HEK293 (cell line): ENCODE results near the gene RAB3IP.
"Not testable (repeated sequence)": the region's sequence is repeated elsewhere in the genome, so short reads cannot be mapped to it uniquely, and the experiment has no call there.

Source experiments
- CTCF ChIA-PET: fragments of 350-600 bp; formaldehyde crosslinking; extraction: SDS; loops from one replicate; lab custom pipeline; 2021; ENCODE audit warnings: antibody characterized with exemption; lab: Yijun Ruan, JAX
- POLR2A ChIA-PET: fragments of 300-600 bp; formaldehyde crosslinking; extraction: SDS; loops from one replicate; lab custom pipeline; 2020; ENCODE audit warnings: antibody characterized with exemption, inconsistent platforms; lab: Yijun Ruan, JAX
- H3K27ac ChIP-seq: fragments of 200-500 bp; sonication (Bioruptor generic); 2 replicates; pipeline ENCODE4 v1.5.1; 2014; ENCODE audit warnings: low read depth, low read length, control low read depth, inconsistent platforms; ENCODE audit errors: extremely low read depth
- H3K36me3 ChIP-seq, 2 experiments: fragments of 200-500 bp in 1 of 2; sonication (Bioruptor generic) in 1 of 2; 1 replicate in 1 of 2; 2 replicates in 1 of 2; pipeline ENCODE4 v1.5.1; 2014 to 2017; ENCODE audit warnings: inconsistent platforms in 2 of 2, low read length in 2 of 2; ENCODE audit not compliant: control insufficient read depth in 2 of 2, insufficient read depth in 1 of 2
- H3K4me1 ChIP-seq: fragments of 200-500 bp; sonication (Bioruptor generic); 2 replicates; pipeline ENCODE4 v1.5.1; 2014; ENCODE audit warnings: mild to moderate bottlenecking, low read length, inconsistent platforms; ENCODE audit not compliant: control insufficient read depth, insufficient read depth
- H3K4me3 ChIP-seq: 2 replicates; pipeline ENCODE4 v1.5.1; 2011; ENCODE audit warnings: low read depth, mild to moderate bottlenecking, control low read depth, low read length, moderate library complexity
- H3K9me3 ChIP-seq: fragments of 200-500 bp; sonication (Bioruptor generic); 2 replicates; pipeline ENCODE4 v1.5.1; 2014; ENCODE audit warnings: low read depth, low read length, inconsistent platforms; ENCODE audit not compliant: control insufficient read depth, insufficient read depth
- GLI2 ChIP-seq: fragments of 450-650 bp; formaldehyde crosslinking; IDR thresholded peaks from 2 replicates; pipeline ENCODE4; 2017; ENCODE audit warnings: missing biosample characterization, missing genetic modification characterization, low read depth, borderline replicate concordance
- KLF16 ChIP-seq: fragments of 450-650 bp; formaldehyde crosslinking; IDR thresholded peaks from 2 replicates; pipeline ENCODE4 v1.5.1; 2017; ENCODE audit warnings: missing biosample characterization, missing genetic modification characterization
- KLF9 ChIP-seq: fragments of 450-650 bp; formaldehyde crosslinking; IDR thresholded peaks from 2 replicates; pipeline ENCODE4 v1.5.1; 2016; ENCODE audit warnings: missing biosample characterization, missing genetic modification characterization, low read depth
- YY1 ChIP-seq: fragments of 450-650 bp; formaldehyde crosslinking; IDR thresholded peaks from 2 replicates; pipeline ENCODE4 v1.5.1; 2018; ENCODE audit warnings: missing biosample characterization, missing genetic modification characterization
- ZFP3 ChIP-seq: fragments of 450-650 bp; formaldehyde crosslinking; IDR thresholded peaks from 2 replicates; pipeline ENCODE4 v1.5.1; 2016; ENCODE audit warnings: low read depth, missing biosample characterization, missing genetic modification characterization
- ZNF121 ChIP-seq: fragments of 450-650 bp; formaldehyde crosslinking; IDR thresholded peaks from 2 replicates; pipeline ENCODE4 v1.5.1; 2016; ENCODE audit warnings: missing biosample characterization, missing genetic modification characterization
- ZNF146 ChIP-seq: fragments of 450-650 bp; formaldehyde crosslinking; IDR thresholded peaks from 2 replicates; pipeline ENCODE4 v1.5.1; 2016; ENCODE audit warnings: missing biosample characterization, missing genetic modification characterization
- ZNF214 ChIP-seq: fragments of 450-650 bp; formaldehyde crosslinking; IDR thresholded peaks from 2 replicates; pipeline ENCODE4 v1.5.1; 2017; ENCODE audit warnings: missing biosample characterization, mild to moderate bottlenecking, missing genetic modification characterization, borderline replicate concordance
- ZNF341 ChIP-seq: fragments of 450-650 bp; formaldehyde crosslinking; IDR thresholded peaks from 2 replicates; pipeline ENCODE4; 2016; ENCODE audit warnings: low read depth, missing biosample characterization, missing genetic modification characterization
- ZNF350 ChIP-seq: fragments of 450-650 bp; formaldehyde crosslinking; IDR thresholded peaks from 2 replicates; pipeline ENCODE4 v1.5.0; 2017; ENCODE audit warnings: missing biosample characterization, mild to moderate bottlenecking, missing genetic modification characterization
- ZNF366 ChIP-seq: fragments of 450-650 bp; formaldehyde crosslinking; conservative IDR thresholded peaks from 2 replicates; pipeline ENCODE4 v1.5.1; 2016; ENCODE audit warnings: missing biosample characterization, missing genetic modification characterization
- ZNF585B ChIP-seq: fragments of 450-650 bp; formaldehyde crosslinking; IDR thresholded peaks from 2 replicates; pipeline ENCODE4 v1.5.1; 2016; ENCODE audit warnings: missing biosample characterization, missing genetic modification characterization
- ZNF596 ChIP-seq: fragments of 450-650 bp; IDR thresholded peaks from 2 replicates; pipeline ENCODE4 v1.5.0; 2018; ENCODE audit warnings: missing biosample characterization, mild to moderate bottlenecking, missing genetic modification characterization, moderate library complexity
- ZSCAN16 ChIP-seq: fragments of 450-650 bp; formaldehyde crosslinking; IDR thresholded peaks from 2 replicates; pipeline ENCODE4 v1.5.1; 2016; ENCODE audit warnings: missing biosample characterization, missing genetic modification characterization
- TF ChIP-seq, protein P1 (sequence below): fragments of 450-650 bp; formaldehyde crosslinking; IDR thresholded peaks from 2 replicates; pipeline ENCODE4 v1.5.1; 2016; ENCODE audit warnings: missing biosample characterization, missing genetic modification characterization
- TF ChIP-seq, protein P2 (sequence below): fragments of 450-650 bp; formaldehyde crosslinking; IDR thresholded peaks from 2 replicates; pipeline ENCODE4 v1.5.1; 2017; ENCODE audit warnings: missing biosample characterization, missing genetic modification characterization

Gene RAB3IP

DNA sequence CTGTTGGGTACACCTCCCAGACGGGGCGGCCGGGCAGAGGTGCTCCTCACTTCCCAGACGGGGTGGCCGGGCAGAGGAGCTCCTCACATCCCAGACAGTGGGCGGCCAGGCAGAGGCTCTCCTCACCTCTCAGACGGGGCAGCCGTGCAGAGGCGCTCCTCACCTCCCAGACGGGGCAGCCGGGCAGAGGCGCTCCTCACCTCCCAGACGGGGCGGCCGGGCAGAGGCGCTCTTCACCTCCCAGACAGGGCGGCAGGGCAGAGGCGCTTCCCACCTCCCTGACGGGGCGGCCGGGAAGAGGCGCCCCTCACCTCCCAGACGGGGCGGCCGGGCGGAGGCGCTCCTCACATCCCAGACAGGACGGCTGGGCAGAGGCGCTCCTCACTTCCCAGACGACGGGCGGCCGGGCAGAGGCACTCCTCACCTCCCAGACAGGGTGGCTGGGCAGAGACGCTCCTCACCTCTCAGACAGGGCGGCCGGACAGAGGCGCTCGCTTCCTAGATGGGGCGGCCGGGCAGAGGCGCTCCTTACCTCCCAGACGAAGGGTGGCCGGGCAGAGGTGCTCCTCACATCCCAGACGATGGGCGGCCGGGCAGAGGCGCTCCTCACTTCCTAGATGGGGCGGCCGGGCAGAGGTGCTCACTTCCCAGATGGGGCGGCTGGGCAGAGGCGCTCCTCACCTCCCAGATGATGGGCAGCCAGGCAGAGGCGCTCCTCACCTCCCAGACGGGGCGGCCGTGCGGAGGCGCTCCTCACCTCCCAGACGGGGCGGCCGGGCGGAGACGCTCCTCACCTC, 68.6 kb downstream of the RAB3IP start:
- H3K4me3 ChIP-seq, H3K9me3 ChIP-seq, H3K4me1 ChIP-seq, POLR2A ChIA-PET, H3K27ac ChIP-seq: not testable (repeated sequence)
- CTCF ChIA-PET = interaction anchor here (0.7 kb wide), 1 partner anchor 28 kb away, joined by 3 read pairs; no protein-coding TSS in a partner anchor
- peaks cover 0 to 12% of the 10 kb centered on the region in 2 experiments; a peak in 1 of 3 replicates for H3K36me3 ChIP-seq

DNA sequence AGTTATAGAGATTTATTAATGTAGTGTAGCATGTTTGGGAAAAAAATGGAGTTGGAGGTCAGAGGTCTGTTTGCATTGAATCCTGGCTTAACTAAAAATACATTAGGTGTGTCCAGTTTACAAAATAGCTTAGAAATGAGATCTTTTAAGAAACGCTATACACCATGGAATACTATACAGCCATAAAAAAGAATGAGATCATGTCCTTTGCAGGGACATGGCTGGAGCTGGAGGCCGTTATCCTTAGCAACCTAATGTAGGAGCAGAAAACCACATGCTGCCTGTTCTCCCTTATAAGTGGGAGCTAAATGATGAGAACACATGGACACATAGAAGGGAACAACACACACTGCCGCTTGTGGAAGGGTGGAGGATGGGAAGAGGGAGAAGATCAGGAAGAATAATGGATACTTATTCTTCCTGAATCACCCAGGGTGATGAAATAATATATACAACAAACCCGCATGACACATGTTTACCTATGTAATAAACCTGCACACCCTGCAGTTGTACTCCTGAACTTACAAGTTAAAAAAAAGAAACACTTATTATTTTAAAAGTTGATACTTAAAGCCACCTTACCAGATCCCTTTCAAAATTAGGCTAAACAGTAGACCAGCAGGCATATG, 72.3 kb downstream of the RAB3IP start:
- H3K4me1 ChIP-seq = no peaks in the 10 kb centered on the region
- H3K36me3 ChIP-seq = peaks cover 0 to 13% of the 10 kb centered on the region in 2 experiments; a peak in 1 of 3 replicates
- CTCF ChIA-PET = interaction anchor here (0.6 kb wide), 1 partner anchor 450 kb away, joined by 4 read pairs; no protein-coding TSS in a partner anchor
- no peak overlapping the region for H3K4me3 ChIP-seq
- POLR2A ChIA-PET = no interaction called here
- H3K9me3 ChIP-seq = no peaks in the 10 kb centered on the region
- TF ChIP-seq ZNF146 (tag by site-specific recombination) (peak; percentile 64; the same call in 1 of the 2 replicates), ZNF596 (tag by site-specific recombination) (no peak), KLF16 (tag by site-specific recombination) (no peak), KLF9 (tag by site-specific recombination) (no peak), ZNF214 (no peak), GLI2 (tag by site-specific recombination) (no peak)
- TF ChIP-seq, protein P1, sequence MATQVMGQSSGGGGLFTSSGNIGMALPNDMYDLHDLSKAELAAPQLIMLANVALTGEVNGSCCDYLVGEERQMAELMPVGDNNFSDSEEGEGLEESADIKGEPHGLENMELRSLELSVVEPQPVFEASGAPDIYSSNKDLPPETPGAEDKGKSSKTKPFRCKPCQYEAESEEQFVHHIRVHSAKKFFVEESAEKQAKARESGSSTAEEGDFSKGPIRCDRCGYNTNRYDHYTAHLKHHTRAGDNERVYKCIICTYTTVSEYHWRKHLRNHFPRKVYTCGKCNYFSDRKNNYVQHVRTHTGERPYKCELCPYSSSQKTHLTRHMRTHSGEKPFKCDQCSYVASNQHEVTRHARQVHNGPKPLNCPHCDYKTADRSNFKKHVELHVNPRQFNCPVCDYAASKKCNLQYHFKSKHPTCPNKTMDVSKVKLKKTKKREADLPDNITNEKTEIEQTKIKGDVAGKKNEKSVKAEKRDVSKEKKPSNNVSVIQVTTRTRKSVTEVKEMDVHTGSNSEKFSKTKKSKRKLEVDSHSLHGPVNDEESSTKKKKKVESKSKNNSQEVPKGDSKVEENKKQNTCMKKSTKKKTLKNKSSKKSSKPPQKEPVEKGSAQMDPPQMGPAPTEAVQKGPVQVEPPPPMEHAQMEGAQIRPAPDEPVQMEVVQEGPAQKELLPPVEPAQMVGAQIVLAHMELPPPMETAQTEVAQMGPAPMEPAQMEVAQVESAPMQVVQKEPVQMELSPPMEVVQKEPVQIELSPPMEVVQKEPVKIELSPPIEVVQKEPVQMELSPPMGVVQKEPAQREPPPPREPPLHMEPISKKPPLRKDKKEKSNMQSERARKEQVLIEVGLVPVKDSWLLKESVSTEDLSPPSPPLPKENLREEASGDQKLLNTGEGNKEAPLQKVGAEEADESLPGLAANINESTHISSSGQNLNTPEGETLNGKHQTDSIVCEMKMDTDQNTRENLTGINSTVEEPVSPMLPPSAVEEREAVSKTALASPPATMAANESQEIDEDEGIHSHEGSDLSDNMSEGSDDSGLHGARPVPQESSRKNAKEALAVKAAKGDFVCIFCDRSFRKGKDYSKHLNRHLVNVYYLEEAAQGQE = no peak
- TF ChIP-seq, protein P2, sequence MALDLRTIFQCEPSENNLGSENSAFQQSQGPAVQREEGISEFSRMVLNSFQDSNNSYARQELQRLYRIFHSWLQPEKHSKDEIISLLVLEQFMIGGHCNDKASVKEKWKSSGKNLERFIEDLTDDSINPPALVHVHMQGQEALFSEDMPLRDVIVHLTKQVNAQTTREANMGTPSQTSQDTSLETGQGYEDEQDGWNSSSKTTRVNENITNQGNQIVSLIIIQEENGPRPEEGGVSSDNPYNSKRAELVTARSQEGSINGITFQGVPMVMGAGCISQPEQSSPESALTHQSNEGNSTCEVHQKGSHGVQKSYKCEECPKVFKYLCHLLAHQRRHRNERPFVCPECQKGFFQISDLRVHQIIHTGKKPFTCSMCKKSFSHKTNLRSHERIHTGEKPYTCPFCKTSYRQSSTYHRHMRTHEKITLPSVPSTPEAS (tag by site-specific recombination) = no peak
- H3K27ac ChIP-seq = no peak overlapping the region

DNA sequence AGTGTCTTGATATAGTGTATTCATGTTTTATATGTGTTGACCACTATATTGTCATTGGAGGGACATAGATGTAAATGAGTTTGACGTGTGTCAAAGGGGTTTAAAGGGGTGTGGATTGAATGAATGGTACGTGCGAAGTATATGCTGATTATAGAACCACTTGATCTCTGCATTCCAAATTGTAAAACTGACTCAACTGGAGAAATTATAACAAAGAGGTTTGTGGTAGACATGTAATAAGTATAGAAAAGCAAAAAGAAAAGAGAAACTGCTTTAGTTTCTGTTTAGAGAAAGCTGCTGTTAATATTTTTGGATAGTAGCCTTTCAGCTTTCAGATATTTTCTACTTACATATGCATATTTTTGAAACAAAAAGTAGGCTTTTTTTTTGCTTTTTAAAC, 77.4 kb downstream of the RAB3IP start:
- ChIA-PET POLR2A (no interaction called here), CTCF (interaction anchor here (0.6 kb wide), 1 partner anchor 533 kb away, joined by 4 read pairs; no protein-coding TSS in a partner anchor)
- no peak overlapping the region for H3K4me3 ChIP-seq

More for the DNA sequence above, 77.4 kb downstream of the RAB3IP start:
- Histone ChIP-seq H3K9me3 (no peaks in the 10 kb centered on the region), H3K4me1 (no peaks in the 10 kb centered on the region), H3K27ac (no peak overlapping the region)
- TF ChIP-seq YY1 (tag by site-specific recombination) (no peak), ZNF366 (tag by site-specific recombination) (no peak), ZFP3 (tag by site-specific recombination) (no peak), ZNF585B (no peak), ZSCAN16 (tag by site-specific recombination) (no peak), ZNF341 (tag by site-specific recombination) (no peak), ZNF121 (tag by site-specific recombination) (no peak), ZNF350 (no peak)
- TF ChIP-seq, all 188 proteins: peak for 0
- peaks cover 5 to 8% of the 10 kb centered on the region in 2 experiments; a peak in 2 of 3 replicates for H3K36me3 ChIP-seq
